Small intestine (tissue), 7 donors: ENCODE results near the gene ARMC2. TPM values are rescaled to one million over a fixed set of nuclear protein-coding genes. Genes with fewer than 3 reads are reported as not detected.
"Not testable (repeated sequence)": the region's sequence is repeated elsewhere in the genome, so short reads cannot be mapped to it uniquely, and the experiment has no call there.

Experiments
- DNase-seq, 2 donors: peaks; one replicate each; pipeline versions ENCODE4 v3.0.0 to v3.0.0-alpha.2; 2013
- FAIRE-seq: peaks from 2 replicates; lab custom pipeline; 2012; peaks lifted over from hg19 to GRCh38; lab: Jason Lieb, UNC
- H3K27ac ChIP-seq, 3 donors: one replicate each; pipeline ENCODE4 v1.5.1; 2013; ENCODE audit warnings: low read length in 2 of 3, mild to moderate bottlenecking in 2 of 3, control low read depth in 1 of 3, inconsistent platforms in 1 of 3, low read depth in 1 of 3, moderate library complexity in 1 of 3
- H3K27me3 ChIP-seq, 3 donors: one replicate each; pipeline ENCODE4 v1.6.1; 2013; ENCODE audit warnings: low read length in 3 of 3, inconsistent platforms in 1 of 3; ENCODE audit not compliant: control insufficient read depth in 3 of 3, insufficient read depth in 3 of 3
- H3K36me3 ChIP-seq, 3 donors: one replicate each; pipeline ENCODE4 v1.6.1; 2013; ENCODE audit warnings: low read length in 3 of 3, inconsistent platforms in 1 of 3, low read depth in 1 of 3, mild to moderate bottlenecking in 1 of 3, moderate library complexity in 1 of 3; ENCODE audit not compliant: control insufficient read depth in 3 of 3, insufficient read depth in 2 of 3
- H3K4me1 ChIP-seq, 3 donors: one replicate each; pipeline ENCODE4 v1.6.1; 2013; ENCODE audit warnings: low read length in 2 of 3, inconsistent platforms in 1 of 3, low read depth in 1 of 3, mild to moderate bottlenecking in 1 of 3, moderate library complexity in 1 of 3; ENCODE audit not compliant: control insufficient read depth in 3 of 3, insufficient read depth in 2 of 3
- H3K4me3 ChIP-seq, 3 donors: one replicate each; pipeline ENCODE4 v1.5.1; 2013; ENCODE audit warnings: low read length in 3 of 3, control low read depth in 1 of 3, inconsistent platforms in 1 of 3, low read depth in 1 of 3, mild to moderate bottlenecking in 1 of 3, moderate library complexity in 1 of 3
- H3K9me3 ChIP-seq, 2 donors: one replicate each; pipeline ENCODE4 v1.6.1; 2013; ENCODE audit warnings: low read depth in 1 of 2, low read length in 1 of 2; ENCODE audit not compliant: control insufficient read depth in 2 of 2, insufficient read depth in 1 of 2
- WGBS, 3 donors: extraction: QIAGEN DNeasy Blood & Tissue Kit; methylation state at CpG; one replicate each; pipeline ENCODE4 v1.1.7; 2013; 5-methylcytosine and 5-hydroxymethylcytosine counted together
- polyA plus RNA-seq, 4 donors: library from polyadenylated mRNA; stranded (reverse) in 3 of 4; unstranded in 1 of 4; fragments of 200-250 nt in 3 of 4; fragments of 120-200 nt in 1 of 4; gene quantifications; one replicate each; pipeline versions ENCODE4 v1.2.1 to v1.2.3, GENCODE V29; 2013
- donor health status: healthy with polysubstance abuse.
- donor health status: control.
- donor health status: control.
- donor health status: Bipolar disorder and iron deficiency.
- donor health status: healthy.

Gene ARMC2
- polyA plus RNA-seq, 4 donors: 0.22 to 4.1 (median 2.3) TPM

DNA sequence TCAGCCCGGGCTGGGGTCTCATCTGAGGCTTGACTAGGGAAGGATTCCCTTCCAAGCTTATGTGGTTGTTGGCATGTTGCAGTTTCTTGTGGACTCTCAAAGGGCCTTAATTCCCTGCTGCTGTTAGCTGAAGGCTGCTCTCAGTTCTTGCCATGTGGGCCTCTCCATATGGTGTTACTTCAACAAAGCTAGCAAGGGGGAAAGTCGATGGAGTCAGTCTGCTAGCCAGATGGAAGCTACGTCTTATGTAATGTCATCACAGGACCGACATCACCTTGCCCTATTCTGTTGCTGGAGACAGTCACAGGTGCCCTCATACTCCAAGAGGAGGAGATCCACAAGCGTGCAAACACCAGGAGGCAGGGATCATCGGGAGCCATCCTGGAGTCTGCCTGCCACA lies 43.3 kb upstream of the ARMC2 start:
- no peak for FAIRE-seq
- H3K27me3 ChIP-seq: no peaks in the 10 kb centered on the region
- 95 to 97% (median 97%) methylated on average over 6 of the region's 6 CpGs for WGBS, 3 donors
- no peaks in the 10 kb centered on the region for H3K36me3 ChIP-seq
- no peak overlapping the region for H3K27ac ChIP-seq
- no peaks in the 10 kb centered on the region for H3K4me1 ChIP-seq
- no peaks in the 10 kb centered on the region for H3K9me3 ChIP-seq
- no peak for DNase-seq
- H3K4me3 ChIP-seq: no peak overlapping the region

DNA sequence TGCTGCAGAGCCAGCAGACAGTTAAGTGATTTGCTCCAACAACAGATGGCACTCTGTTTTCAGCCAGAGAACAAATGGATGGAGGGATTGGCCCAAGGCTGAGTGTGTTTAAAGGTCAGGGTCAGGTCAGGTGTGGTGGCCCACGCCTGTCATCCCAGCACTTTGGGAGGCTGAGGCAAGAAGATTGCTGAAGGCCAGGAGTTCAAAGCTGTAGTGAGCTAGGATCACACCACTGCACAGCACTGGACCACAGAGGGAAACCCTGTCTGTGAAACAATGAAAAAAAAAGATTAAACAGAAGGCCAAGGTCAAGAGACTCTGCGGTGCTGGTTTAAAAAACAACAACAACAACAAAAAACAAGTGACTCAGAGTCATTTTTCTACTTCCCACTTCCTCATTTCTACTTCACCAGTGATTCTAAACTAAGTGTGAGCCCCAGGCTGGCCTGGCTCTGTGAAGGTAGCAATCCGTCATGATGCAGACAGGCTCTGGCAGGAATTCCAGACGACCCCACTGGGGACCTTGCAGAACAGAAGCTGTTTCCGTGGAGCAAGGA lies 42.5 kb upstream of the ARMC2 start:
- DNase-seq (no peak), FAIRE-seq (no peak)
- no peaks in the 10 kb centered on the region for H3K9me3 ChIP-seq
- peak overlapping the region in 1 of 3 donors; percentile 28 for H3K27ac ChIP-seq
- 35 to 40% (median 39%) methylated on average over 5 of the region's 5 CpGs for WGBS, 3 donors
- H3K36me3 ChIP-seq: no peaks in the 10 kb centered on the region
- no peaks in the 10 kb centered on the region for H3K27me3 ChIP-seq
- no peak overlapping the region for H3K4me3 ChIP-seq
- H3K4me1 ChIP-seq: no peaks in the 10 kb centered on the region

DNA sequence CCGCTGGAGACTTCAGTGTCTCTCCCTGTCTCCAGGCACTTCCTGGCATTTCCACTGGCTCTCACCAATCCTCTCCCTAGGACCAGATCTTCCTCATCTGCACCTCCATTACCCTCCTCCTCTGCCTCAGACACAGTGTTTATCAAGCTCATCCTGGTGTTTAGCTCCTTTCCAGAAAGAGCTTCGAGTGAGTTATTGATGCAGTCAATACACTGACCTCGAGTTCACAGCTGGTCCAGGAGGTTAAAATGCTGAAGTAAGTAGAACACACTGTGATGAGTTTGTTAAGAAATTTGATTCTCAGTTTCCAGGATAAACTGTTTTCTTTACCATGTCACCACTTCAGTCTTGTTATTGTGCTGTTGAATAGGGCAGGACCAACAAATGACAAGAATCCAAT lies 42.1 kb upstream of the ARMC2 start:
- 47 to 72% (median 59%) methylated on average over 3 of the region's 3 CpGs for WGBS, 3 donors
- no peak overlapping the region for H3K27ac ChIP-seq
- FAIRE-seq: no peak

DNA sequence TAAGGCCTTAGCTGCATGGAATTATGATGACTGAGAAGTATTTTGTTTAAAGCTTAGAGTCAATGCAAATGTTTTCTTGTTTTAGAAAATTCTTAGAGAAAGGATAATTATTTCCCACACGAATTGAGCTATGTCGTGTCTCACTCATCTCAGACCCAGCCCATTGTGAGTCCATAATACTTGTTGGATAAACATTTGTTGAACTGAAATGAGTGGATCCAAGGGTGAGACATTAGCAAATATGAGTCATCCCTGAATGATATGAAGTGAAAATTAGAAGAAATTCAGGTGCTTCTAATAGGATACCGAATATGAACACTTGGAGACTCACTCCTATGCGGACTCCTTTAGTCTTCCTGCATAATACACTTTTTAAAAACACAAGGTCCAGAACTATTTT lies 41.6 kb upstream of the ARMC2 start:
- WGBS, 3 donors: 77 to 89% (median 85%) methylated on average over 4 of the region's 4 CpGs
- FAIRE-seq (no peak), DNase-seq (no peak)
- no peak overlapping the region for H3K4me3 ChIP-seq
- H3K9me3 ChIP-seq: no peaks in the 10 kb centered on the region
- no peaks in the 10 kb centered on the region for H3K36me3 ChIP-seq
- no peaks in the 10 kb centered on the region for H3K4me1 ChIP-seq
- H3K27ac ChIP-seq: no peak overlapping the region
- no peaks in the 10 kb centered on the region for H3K27me3 ChIP-seq

More for the DNA sequence above, 42.1 kb upstream of the ARMC2 start:
- no peaks in the 10 kb centered on the region for H3K4me1 ChIP-seq
- H3K9me3 ChIP-seq: no peaks in the 10 kb centered on the region
- no peaks in the 10 kb centered on the region for H3K27me3 ChIP-seq
- no peak overlapping the region for H3K4me3 ChIP-seq
- no peak for DNase-seq
- no peaks in the 10 kb centered on the region for H3K36me3 ChIP-seq

DNA sequence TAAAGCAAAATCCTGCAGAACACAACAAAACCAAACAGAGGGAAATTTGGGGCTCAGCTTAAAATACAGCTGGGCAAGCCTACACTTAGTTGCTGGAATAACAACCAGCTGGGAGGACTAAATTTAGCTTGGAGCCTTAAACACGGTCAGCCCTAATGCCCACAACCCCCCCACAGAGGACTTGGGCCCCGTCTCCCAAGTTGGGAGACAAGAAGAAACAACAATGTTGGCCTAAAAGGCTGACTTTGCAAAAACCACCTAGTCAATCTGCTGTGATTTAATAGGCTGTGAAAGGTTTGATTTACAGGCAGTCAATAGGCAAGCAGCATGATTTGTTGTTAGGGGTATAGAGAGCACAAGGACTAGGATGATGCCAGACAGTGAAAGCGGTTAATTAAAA lies 40.3 kb upstream of the ARMC2 start:
- WGBS, 3 donors: 75 to 90% (median 89%) methylated on average over 3 of the region's 3 CpGs
- H3K36me3 ChIP-seq: no peaks in the 10 kb centered on the region
- H3K27me3 ChIP-seq: no peaks in the 10 kb centered on the region
- no peak overlapping the region for H3K4me3 ChIP-seq
- no peaks in the 10 kb centered on the region for H3K9me3 ChIP-seq
- H3K4me1 ChIP-seq: no peaks in the 10 kb centered on the region
- H3K27ac ChIP-seq: no peak overlapping the region
- DNase-seq: no peak
- no peak for FAIRE-seq

DNA sequence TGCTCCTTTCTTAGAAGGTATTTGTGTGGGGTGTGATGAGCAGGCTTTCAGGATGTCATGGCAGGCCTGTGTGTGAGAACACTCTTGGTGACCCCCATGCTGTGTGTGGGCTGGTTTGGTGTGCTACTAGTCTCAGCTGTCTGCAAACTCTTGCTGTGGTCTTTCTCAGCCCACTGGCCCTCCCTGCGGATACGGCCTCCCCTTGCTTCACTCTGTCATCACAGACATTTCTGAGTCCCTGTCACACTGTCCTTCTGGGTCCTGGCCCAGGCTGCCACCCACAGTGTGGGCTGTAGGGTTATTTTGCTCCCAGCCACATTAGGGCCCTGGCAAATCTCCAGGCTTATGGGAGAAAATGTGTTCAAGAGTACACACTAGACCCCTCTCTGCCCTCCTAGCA lies 39.0 kb upstream of the ARMC2 start:
- no peak overlapping the region for H3K4me3 ChIP-seq
- no peak for DNase-seq
- 96 to 97% (median 96%) methylated on average over 2 of the region's 2 CpGs for WGBS, 3 donors

DNA sequence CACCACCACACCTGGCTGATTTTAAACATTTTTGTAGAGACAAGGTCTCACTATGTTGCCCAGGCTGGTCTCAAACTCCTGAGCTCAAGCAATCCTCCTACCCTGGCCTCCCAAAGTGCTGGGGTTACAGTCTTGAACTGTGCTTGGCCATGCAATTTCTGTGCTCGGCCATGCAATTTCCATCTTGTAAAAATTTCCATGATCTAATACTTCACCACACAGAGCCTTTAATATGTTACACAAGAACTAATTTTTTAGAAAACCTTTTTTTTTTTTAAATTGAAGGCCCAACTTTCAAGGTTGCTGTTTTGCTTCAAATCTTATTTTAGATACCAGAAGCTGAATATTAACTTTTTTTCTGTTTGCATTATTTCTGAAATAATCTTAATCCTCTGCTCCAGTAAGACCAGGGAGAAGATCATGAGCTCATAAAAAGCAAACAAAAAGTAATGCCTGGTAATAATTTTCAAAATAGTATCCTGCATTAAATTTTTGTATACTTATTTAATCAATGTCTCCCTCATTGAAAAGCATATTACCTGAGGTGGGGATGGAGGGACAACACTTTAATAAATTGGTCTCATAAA lies 38.1 kb upstream of the ARMC2 start:
- no peak for FAIRE-seq
- WGBS, 3 donors: 75 to 77% (median 77%) methylated on average over 1 of the region's 1 CpG

More for the DNA sequence above, 39.0 kb upstream of the ARMC2 start:
- Histone ChIP-seq H3K4me1 (no peaks in the 10 kb centered on the region), H3K27ac (no peak overlapping the region), H3K9me3 (no peaks in the 10 kb centered on the region), H3K27me3 (no peaks in the 10 kb centered on the region), H3K36me3 (no peaks in the 10 kb centered on the region)
- no peak for FAIRE-seq

DNA sequence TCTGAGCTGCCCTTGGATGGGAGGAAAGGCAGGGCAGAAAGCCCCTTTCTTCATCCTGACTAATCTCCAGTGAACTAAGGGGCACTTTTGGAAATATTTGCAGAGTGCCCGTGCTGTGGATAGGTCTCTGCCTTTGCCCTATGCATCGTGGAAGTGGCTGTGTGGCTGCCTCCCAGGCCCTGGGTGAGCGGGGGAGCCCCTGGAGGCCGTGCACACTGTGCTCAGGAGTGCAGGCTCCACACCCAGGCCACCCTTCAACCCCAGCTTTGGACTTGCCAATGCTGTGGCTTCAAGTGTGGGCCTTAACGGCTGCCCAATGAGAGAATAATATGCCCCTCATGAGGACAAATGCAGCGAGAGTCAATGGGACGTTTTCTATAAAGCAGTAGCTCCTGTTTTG lies 36.7 kb upstream of the ARMC2 start:
- WGBS, 3 donors: 75 to 80% (median 76%) methylated on average over 6 to 7 of the region's 7 CpGs
- no peak for DNase-seq
- Histone ChIP-seq H3K4me1 (no peaks in the 10 kb centered on the region), H3K27me3 (no peaks in the 10 kb centered on the region), H3K27ac (no peak overlapping the region), H3K4me3 (no peak overlapping the region), H3K9me3 (no peaks in the 10 kb centered on the region), H3K36me3 (no peaks in the 10 kb centered on the region)
- FAIRE-seq: no peak

More for the DNA sequence above, 38.1 kb upstream of the ARMC2 start:
- Histone ChIP-seq H3K4me1 (no peaks in the 10 kb centered on the region), H3K4me3 (no peak overlapping the region), H3K27me3 (no peaks in the 10 kb centered on the region), H3K36me3 (no peaks in the 10 kb centered on the region), H3K9me3 (no peaks in the 10 kb centered on the region), H3K27ac (no peak overlapping the region)
- no peak for DNase-seq

DNA sequence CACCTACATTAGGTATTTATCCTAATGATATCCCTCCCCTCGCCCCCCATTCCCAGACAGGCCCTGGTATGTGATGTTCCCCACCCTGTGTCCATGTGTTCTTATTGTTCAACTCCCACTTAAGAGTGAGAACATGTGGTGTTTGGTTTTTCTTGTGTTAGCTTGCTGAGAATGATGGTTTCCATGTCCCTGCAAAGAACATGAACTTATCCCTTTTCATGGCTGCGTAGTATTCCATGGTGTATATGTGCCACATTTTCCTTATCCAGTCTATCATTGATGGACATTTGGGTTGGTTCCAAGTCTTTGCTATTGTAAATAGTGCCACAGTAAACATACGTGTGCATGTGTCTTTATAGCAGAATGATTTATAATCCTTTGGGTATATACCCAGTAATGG lies 35.0 kb upstream of the ARMC2 start:
- not testable (repeated sequence) for FAIRE-seq, H3K4me3 ChIP-seq, H3K36me3 ChIP-seq, DNase-seq, H3K4me1 ChIP-seq, H3K27me3 ChIP-seq, H3K27ac ChIP-seq
- 53 to 70% (median 53%) methylated on average over 3 of the region's 3 CpGs for WGBS, 3 donors
- peaks cover 0 to 13% of the 10 kb centered on the region in 2 donors for H3K9me3 ChIP-seq
